Activated T-helper 2 cell treated with anti-CD3 and anti-CD28 coated beads, Interferon-gamma antibody, Interleukin-2, Interleukin-4, amounts not matched to agents 10 μg/mL and 5 μg/mL and 100 μg/mL, durations not matched to agents 14 hours and 24 hours and 36 hours (primary cell): ENCODE results near the gene F3. TPM values are rescaled to one million over a fixed set of nuclear protein-coding genes. Genes with fewer than 3 reads are reported as not detected.
"Not testable (repeated sequence)": the region's sequence is repeated elsewhere in the genome, so short reads cannot be mapped to it uniquely, and the experiment has no call there.

Experiments
- DNase-seq: peaks from one replicate; pipeline ENCODE4 v3.0.0; 2021; ENCODE audit warnings: low spot score
- H3K27ac Mint-ChIP-seq: one replicate; pipeline ENCODE4 v1.8.0; 2021; ENCODE audit warnings: mixed read lengths
- H3K27me3 Mint-ChIP-seq: one replicate; pipeline ENCODE4 v1.8.0; 2021; ENCODE audit warnings: low read depth, mixed read lengths
- H3K36me3 Mint-ChIP-seq: one replicate; pipeline ENCODE4 v1.8.0; 2021; ENCODE audit warnings: low read depth, mixed read lengths
- H3K4me1 Mint-ChIP-seq: one replicate; pipeline ENCODE4 v1.8.0; 2021; ENCODE audit warnings: low read depth, mixed read lengths
- H3K4me3 Mint-ChIP-seq: one replicate; pipeline ENCODE4 v1.8.0; 2021; ENCODE audit warnings: low read depth, mild to moderate bottlenecking, moderate library complexity, mixed read lengths
- H3K9me3 Mint-ChIP-seq: one replicate; pipeline ENCODE4 v1.8.0; 2021; ENCODE audit warnings: mixed read lengths
- intact Hi-C: fragments of 100-400 bp; cut with micrococcal nuclease; formaldehyde crosslinking; loops from one replicate; pipeline ENCODE4 v1.15.1; 2023
- total RNA-seq: library from RNA; stranded (reverse); gene quantifications from 2 replicates; pipeline ENCODE4 v1.2.3, GENCODE V29; 2022

F3 gene
- 0.74 and 1.0 TPM in 2 replicates for total RNA-seq

DNA sequence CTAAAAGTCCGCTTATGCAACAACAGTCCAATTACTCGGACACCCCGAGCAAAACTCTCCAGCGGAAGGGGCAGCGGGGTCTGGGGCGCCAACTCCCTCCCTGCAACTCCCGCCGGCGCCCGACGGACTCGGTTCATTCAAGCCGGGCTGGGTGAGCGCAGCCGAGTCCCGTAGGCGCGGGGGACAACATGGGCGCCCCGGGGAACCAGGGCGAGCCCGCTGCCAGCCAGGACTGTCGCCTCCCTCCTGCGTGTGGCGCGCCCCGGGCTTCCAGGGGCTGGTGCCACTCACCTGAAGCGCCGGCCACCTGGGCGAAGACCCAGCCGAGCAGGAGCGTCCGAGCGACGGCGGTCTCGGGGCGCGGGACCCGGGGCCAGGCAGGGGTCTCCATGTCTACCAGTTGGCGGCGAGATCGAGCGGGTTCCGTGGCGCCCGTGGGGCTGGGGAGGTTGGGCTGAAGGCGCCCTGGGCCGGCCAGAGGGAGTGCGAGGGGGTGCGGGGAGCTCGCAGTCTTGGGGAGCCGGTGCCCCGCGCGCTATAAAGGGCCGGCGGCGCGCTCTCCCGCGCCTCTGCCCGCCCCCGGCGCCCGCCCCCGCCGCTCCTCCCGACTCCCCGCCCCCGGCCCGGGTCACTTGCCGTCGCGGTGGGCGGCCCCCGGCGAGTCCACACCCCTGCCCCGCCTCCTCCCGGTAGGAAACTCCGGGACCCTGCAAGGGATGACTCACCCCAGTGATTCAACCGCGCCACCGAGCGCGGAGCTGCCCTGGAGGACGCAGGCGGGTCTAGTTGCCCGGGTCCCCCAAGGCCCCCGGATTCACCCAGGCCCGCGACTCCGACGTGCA, at the start of gene F3:
TSS of gene F3 (minus strand) at position 514 of the 842 bp plus-strand sequence. CDS start at position 391, 123 bp downstream.
- peak; percentile 63 for DNase-seq
- H3K36me3 Mint-ChIP-seq, result no peaks in the 10 kb centered on the region
- H3K4me1 Mint-ChIP-seq, result peaks cover 21% of the 10 kb centered on the region
- intact Hi-C loops, result loop anchor here (10.0 kb wide), 1 partner anchor 127 kb away; the partner anchor contains the start of gene ABCD3
- peak within 1 kb of the TSS; percentile 83 for H3K4me3 Mint-ChIP-seq
- no peaks in the 10 kb centered on the region for H3K9me3 Mint-ChIP-seq
- H3K27me3 Mint-ChIP-seq, result peaks cover 70% of the 10 kb centered on the region
- H3K27ac Mint-ChIP-seq, result peak within 1 kb of the TSS; percentile 60

DNA sequence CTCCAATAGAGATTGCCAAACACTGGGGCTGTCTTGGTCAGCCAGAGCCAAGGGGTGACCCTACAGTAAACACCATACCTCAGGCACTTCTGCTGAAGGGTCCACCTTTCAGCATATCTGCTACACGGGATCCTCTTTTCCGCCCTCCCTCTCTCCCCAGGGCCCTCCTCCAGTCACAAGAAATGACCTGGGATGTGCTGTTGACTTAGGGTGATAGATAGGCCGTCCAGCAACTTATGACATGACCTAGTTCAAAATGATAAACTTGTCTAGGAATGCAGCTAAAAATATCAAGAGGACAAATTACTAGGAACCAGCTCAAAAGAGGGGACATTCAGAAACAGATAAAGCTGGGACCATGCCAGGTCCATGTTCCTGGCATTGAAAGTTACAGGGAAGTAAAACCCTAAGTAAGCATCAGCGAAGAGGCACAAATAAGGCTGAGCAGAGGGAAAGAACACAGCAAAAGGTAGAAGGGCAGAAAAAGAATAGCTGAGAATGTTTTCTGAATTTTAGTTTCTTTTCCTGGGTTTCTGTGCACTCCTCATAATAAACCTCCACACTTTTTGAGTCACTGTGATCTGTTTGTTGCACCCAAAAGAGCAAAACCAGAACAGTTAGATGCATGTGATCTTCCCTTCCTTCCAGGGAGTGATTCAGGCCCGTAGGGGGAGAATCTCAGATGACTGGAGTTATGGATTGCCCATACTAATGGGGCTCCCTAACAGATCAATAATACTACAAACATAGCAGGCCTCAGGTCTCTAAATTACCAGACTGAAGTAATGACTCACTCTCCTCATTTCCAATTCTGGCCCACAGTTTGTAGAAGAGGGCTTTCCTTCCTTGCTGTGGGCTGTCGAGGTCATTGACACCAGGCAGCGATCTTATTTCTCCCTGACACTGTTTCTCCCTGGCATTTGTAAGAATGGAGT, 48.9 kb upstream of the F3 start:
- no peak overlapping the region for H3K4me3 Mint-ChIP-seq
- H3K9me3 Mint-ChIP-seq, result no peaks in the 10 kb centered on the region
- DNase-seq, result no peak
- no peak overlapping the region for H3K27ac Mint-ChIP-seq
- H3K36me3 Mint-ChIP-seq, result no peaks in the 10 kb centered on the region
- peaks cover 18% of the 10 kb centered on the region for H3K27me3 Mint-ChIP-seq
- intact Hi-C loops, result no loop called here
- H3K4me1 Mint-ChIP-seq, result no peaks in the 10 kb centered on the region

DNA sequence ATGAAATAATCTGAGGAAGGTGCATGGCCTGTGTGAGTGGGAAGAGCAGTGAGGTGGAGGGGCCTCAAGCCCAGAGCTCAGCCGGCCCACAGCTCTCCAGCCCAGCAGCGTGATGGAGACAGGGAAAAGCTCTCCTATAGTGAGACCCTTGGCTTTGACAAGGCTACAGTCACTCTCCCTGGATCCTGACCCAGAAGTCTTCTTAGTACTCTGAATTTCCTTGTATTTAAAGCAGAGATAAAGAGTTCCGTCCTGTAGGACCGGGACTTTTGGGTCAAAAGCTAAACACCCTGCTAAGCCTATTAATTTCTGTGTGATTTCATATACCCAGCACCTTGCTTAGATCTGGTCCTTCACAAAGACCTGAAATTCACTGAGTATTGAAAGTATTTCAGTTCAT, 48.2 kb upstream of the F3 start:
- H3K9me3 Mint-ChIP-seq, result no peaks in the 10 kb centered on the region
- no peak for DNase-seq
- no peak overlapping the region for H3K27ac Mint-ChIP-seq
- H3K4me3 Mint-ChIP-seq, result no peak overlapping the region
- intact Hi-C loops, result no loop called here
- no peaks in the 10 kb centered on the region for H3K36me3 Mint-ChIP-seq
- no peaks in the 10 kb centered on the region for H3K4me1 Mint-ChIP-seq
- peaks cover 22% of the 10 kb centered on the region for H3K27me3 Mint-ChIP-seq

DNA sequence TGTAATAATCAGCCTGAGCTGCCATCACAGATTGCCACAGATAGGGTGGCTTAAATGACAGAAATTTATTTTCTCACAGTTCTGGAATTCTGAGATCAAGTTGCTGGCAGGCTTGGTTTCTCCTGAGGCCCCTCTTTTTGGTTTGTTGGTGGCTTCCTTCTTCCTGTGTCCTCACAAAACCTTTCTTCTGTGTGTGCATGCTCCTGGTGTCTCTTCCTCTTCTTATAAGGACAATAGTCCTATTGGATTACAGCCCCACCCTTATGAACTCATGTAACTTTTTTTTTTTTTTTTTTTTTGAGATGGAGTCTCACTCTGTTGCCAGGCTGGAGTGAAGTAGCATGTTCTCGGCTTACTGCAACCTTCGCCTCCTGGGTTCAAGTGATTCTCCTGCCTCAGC, 41.0 kb upstream of the F3 start:
- Mint-ChIP-seq H3K27ac (no peak overlapping the region), H3K27me3 (peaks cover 20% of the 10 kb centered on the region), H3K9me3 (peaks cover 4% of the 10 kb centered on the region), H3K4me3 (no peak overlapping the region), H3K4me1 (no peaks in the 10 kb centered on the region), H3K36me3 (no peaks in the 10 kb centered on the region)
- intact Hi-C loops, result no loop called here
- no peak for DNase-seq

DNA sequence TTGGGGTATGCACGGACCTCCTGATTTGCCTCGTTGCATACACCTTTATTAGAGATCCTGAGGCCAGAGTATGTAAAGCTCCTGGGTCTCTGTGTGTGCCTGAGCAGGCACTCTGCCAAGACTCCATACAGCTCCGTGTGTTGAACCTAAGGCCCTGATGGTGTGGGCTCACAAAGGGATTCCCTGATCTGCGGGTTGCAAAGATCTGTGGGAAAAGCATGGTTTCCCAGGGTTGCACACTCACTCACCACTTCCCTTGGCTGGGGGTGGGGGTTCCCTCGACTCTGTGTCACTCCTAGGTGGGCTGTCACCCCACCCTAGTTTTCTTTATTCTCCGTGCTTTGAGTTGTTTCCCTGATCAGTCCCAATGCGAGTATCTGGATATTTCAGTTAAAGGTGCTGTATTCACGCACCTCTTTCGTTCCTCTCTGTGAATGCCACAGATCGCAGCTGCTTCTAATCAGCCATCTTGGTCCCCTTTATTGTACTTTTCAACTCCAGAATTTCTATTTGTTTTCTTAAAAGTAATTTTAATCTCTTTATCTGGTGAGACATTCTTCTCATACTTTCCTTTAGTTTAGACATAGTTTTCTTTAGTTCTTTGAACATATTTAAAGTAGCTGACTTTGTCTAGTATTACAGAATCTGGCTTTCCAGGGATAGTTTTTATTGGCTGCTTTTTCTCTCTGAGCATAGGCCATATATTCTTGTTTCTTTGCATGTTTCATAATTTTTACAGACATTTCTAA, 39.0 kb upstream of the F3 start:
- intact Hi-C loops, result no loop called here
- no peak overlapping the region for H3K27ac Mint-ChIP-seq
- H3K9me3 Mint-ChIP-seq, result peaks cover 11% of the 10 kb centered on the region
- H3K4me3 Mint-ChIP-seq, result no peak overlapping the region
- H3K4me1 Mint-ChIP-seq, result no peaks in the 10 kb centered on the region
- peaks cover 12% of the 10 kb centered on the region for H3K27me3 Mint-ChIP-seq
- no peak for DNase-seq
- no peaks in the 10 kb centered on the region for H3K36me3 Mint-ChIP-seq

DNA sequence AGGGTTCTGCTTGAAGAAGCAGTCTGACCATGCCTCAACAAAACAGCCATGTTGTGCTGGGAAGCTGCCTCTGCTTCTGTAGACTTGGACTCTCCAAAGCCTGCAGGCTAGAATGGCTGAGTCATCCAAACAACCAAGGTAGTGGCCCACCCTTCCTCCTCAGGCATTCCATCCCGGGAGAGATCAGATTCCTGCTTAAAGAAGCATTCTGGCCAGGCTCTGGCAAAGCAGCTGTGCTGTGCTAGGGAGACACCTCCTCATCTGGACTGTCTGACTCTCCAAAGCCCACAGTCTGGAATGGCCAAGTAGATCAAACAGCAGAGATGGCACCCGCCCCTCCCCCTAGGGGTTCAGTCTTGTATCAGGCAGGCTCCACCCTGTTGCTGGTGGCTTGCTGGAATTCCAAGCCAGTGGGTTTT, 38.3 kb upstream of the F3 start:
- intact Hi-C loops, result no loop called here
- no peak overlapping the region for H3K4me3 Mint-ChIP-seq
- H3K9me3 Mint-ChIP-seq, result peaks cover 11% of the 10 kb centered on the region
- no peaks in the 10 kb centered on the region for H3K4me1 Mint-ChIP-seq
- no peak for DNase-seq
- peaks cover 8% of the 10 kb centered on the region for H3K27me3 Mint-ChIP-seq
- H3K36me3 Mint-ChIP-seq, result no peaks in the 10 kb centered on the region
- no peak overlapping the region for H3K27ac Mint-ChIP-seq

DNA sequence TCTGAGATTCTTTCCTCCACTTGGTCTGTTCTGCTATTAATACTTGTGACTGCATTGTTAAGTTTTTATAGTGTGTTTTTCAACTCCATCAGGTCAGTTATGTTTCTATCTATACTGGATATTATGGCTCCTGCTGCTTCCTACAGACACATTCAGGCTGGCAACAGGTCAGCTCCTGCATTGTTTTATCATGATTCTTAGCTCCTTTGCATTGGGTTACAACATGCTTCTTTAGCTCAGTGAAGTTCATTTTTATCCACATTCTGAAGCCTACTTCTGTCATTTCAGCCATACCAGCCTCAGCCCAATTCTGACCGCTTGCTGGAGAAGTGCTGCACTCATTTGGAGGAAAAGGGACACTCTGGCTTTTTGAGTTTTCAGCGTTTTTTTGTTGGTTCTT, 37.3 kb upstream of the F3 start:
- H3K27me3 Mint-ChIP-seq, result peaks cover 7% of the 10 kb centered on the region
- H3K9me3 Mint-ChIP-seq, result peaks cover 11% of the 10 kb centered on the region
- intact Hi-C loops, result no loop called here
- no peaks in the 10 kb centered on the region for H3K36me3 Mint-ChIP-seq
- DNase-seq, result no peak
- H3K4me1 Mint-ChIP-seq, result no peaks in the 10 kb centered on the region
- H3K27ac Mint-ChIP-seq, result no peak overlapping the region
- H3K4me3 Mint-ChIP-seq, result no peak overlapping the region

DNA sequence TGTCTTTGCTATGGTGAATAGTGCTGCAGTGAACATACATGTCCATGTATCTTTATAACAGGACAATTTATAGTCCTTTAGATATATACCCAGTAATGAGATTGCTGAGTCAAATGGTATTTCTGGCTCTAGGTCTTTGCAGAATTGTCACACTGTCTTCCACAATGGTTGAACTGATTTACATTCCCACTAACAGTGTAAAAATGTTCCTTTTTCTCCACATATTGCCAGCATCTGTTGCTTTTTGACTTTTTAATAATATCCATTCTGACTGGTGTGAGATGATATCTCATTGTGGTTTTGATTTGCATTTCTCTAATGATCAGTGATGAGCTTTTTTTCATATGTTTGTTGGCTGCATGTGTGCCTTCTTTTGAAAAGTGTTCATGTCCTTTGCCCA, 32.4 kb upstream of the F3 start:
- H3K4me1 Mint-ChIP-seq, H3K36me3 Mint-ChIP-seq, H3K4me3 Mint-ChIP-seq, intact Hi-C loops, DNase-seq, H3K27ac Mint-ChIP-seq, H3K27me3 Mint-ChIP-seq: not testable (repeated sequence)
- H3K9me3 Mint-ChIP-seq, result peaks cover 11% of the 10 kb centered on the region

DNA sequence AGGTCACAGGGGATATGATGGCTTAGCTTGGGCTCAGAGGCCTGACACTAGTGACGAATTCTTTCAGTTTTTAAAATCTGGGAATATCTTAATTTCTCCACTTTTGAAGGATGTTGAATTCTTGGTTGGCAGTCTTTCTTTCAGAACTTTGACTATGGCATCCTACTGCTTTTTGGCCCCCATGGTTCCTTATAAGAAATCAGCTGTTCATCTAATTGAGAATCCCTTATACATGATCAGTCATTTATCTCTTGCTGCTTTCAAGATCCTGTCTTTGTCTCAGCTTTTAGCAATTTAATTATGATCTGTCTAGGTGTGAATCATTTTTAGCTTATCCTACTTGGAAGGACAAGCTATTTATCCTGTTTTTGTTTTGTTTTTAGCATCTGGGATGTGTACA, 31.2 kb upstream of the F3 start:
- intact Hi-C loops, result no loop called here
- H3K27ac Mint-ChIP-seq, result no peak overlapping the region
- peaks cover 10% of the 10 kb centered on the region for H3K9me3 Mint-ChIP-seq
- H3K4me1 Mint-ChIP-seq, result no peaks in the 10 kb centered on the region
- no peaks in the 10 kb centered on the region for H3K36me3 Mint-ChIP-seq
- H3K4me3 Mint-ChIP-seq, result no peak overlapping the region
- DNase-seq, result no peak
- H3K27me3 Mint-ChIP-seq, result peaks cover 5% of the 10 kb centered on the region

DNA sequence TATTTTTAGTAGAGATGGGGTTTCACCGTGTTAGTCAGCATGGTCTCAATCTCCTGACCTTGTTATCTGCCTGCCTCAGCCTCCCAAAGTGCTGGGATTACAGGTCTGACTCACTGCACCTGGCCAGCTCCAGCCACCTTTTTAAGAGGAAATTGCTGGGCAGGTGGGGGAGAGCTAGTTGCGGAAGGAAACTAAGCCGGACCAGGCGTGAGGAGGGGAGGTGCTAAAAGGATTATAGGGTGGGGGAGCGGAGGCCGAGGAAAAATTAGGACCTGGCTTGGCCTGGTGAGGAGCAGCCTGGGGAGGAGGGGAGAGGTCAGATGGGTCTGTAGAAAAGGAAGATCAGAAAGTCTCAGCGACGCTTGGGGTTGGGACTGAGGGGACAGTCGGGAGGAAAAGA, 29.4 kb upstream of the F3 start:
- DNase-seq, H3K27me3 Mint-ChIP-seq, H3K36me3 Mint-ChIP-seq, intact Hi-C loops, H3K4me1 Mint-ChIP-seq, H3K9me3 Mint-ChIP-seq, H3K4me3 Mint-ChIP-seq, H3K27ac Mint-ChIP-seq: not testable (repeated sequence)

DNA sequence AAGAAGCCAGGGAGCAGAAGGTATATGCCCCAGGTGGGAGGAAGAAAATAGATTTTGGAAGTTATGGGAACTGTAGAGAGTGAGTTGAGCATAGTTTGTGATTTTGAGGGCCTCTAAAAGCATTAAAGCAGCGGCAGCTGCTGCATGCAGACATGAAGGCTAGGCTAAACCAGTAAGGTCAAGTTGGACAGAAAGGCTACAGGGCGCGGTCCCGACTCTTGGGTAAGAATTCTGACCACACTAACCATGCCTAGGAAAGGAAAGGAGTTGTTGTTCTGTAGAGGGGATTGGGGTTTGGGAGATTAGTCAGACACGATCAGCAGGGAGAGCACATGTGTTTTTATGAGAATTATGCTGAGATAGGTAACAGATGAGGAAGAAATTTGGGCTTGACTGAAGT, 27.2 kb upstream of the F3 start:
- H3K9me3 Mint-ChIP-seq, H3K4me1 Mint-ChIP-seq, H3K36me3 Mint-ChIP-seq, intact Hi-C loops, H3K27me3 Mint-ChIP-seq, H3K4me3 Mint-ChIP-seq, DNase-seq, H3K27ac Mint-ChIP-seq: not testable (repeated sequence)

DNA sequence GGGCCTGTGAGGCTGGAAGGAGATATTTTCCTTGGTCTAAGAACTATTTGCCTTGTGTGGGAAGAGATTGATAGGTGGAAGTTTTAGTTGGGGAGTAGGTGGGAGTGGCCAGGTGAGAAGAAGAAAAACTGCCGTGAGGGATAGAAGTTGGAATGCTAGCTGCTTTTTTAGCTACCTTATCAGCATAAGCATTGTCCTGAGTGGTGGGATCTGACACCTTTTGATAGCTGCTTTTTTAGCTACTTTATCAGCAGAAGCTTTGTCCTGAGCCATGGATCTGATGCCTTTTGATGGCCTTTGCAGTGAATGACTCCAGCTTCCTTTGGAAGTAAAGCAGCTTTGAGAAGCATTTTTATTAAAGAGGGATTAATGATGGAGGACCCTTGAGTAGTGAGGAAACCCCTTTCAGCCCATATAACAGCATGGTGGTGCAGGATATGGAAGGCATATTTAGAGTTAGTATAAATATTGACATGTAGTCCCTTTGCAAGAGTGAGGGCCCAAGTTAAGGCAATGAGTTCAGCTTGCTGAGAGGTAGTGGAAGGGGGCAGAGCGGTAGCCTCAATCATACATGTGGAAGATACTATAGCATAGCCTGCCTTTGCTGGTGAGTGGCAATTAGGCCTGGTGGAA, 26.5 kb upstream of the F3 start:
- intact Hi-C loops, H3K4me1 Mint-ChIP-seq, H3K4me3 Mint-ChIP-seq, H3K27ac Mint-ChIP-seq, H3K36me3 Mint-ChIP-seq, H3K27me3 Mint-ChIP-seq, H3K9me3 Mint-ChIP-seq, DNase-seq: not testable (repeated sequence)
